HG03460 (cell line): ENCODE data around the gene HMCN1.
A peak's percentile ranks its signal among the peaks of the same experiment; 100 is the strongest.

ENCODE experiments used
- ATAC-seq: cut with Tn5 transposase; IDR thresholded peaks from one replicate; pipeline ENCODE4 v1.9.1; 2021; ENCODE audit not compliant: unreplicated experiment

HMCN1 gene

DNA sequence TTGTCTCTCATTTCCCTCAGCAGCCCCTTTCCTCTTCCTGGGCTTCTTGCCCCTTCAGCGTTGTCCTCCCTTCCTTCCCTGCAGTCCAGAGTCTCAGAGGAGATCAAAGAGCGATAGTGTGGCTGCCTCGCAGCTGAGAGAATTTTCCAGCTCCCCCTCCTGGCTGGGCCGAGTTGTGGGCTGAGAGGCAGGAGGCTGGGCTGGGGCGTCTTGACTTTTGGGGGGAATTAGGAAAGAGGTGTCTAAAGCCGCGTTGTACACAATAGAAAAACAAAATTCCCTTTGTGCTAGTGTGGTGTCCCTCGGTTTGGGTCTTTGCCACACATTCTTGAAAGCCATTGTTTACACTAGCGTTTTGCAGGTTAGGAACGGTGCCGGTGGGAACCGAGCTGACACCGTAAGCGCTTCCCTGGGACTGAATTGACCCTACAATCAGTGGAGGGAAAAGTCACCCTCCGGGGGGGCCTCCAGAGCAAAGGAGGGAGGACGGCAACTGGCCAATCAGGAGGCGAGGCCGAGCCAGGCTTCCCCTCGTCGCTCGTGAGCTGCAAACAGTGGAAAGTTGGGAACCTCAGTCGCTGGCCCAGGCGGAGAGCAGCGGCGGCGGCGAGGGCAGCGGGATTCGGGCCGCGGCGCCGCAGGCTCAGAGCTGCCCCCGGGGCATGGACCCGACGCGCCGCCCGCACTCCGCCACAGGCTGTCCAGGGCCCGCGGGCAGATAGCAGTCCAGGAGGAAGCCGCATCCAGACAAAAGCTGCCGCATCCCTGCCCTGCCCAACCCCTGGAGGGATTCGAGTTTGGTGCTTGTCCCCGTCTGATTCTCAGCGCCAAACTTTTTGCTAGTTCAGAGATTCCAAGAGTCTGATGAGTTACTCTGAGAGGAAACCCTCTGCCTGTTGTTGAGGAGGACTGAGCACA lies at the start of gene HMCN1:
HMCN1 (plus strand) TSS at position 574 of the 918 bp plus-strand sequence. CDS start 389 bp downstream, outside the sequence.
- ATAC-seq, result no peak

DNA sequence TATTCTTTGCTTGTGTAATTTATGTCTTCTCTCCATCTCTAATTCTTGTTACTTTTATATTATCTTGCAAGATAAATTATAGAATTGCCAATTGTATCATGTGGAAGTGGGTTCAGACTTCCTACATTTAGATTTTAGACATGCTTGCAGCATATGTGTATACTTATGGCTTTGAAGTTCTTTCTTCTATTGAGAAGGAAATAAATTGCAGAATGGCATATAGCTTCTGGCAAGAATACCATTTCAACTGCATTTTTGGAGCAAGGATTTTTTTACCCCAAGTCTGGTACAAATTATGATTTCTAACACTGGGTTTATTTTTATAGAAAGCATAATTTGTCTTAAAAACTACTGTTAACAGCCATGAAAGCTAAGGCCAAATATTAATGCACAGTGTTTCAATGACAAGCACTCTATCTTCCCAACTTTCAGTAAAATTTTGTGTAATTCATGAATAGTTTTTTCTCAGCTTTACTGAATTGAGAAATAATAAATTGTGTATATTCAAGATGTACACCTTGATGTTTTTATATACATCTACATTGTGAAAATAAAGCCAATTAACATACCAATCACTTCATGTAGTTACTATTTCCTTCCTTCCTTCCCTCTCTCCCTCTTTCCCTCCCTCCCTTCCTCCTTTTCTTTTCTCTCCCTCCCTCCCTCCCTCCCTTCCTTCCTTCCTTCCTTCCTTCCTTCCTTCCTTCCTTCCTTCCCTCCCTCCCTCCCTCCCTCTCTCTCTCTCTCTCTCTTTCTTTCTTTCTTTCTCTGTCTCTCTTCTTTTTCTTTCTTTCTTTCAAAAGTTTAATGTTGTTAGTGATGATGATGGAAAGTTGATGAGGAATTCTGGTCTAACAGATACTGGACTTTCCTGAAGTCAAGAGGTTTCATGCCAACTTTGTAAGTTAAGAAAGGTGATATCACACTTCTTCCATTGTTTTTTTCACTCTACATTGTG lies 47.1 kb upstream of the HMCN1 start:
- ATAC-seq, result no peak

DNA sequence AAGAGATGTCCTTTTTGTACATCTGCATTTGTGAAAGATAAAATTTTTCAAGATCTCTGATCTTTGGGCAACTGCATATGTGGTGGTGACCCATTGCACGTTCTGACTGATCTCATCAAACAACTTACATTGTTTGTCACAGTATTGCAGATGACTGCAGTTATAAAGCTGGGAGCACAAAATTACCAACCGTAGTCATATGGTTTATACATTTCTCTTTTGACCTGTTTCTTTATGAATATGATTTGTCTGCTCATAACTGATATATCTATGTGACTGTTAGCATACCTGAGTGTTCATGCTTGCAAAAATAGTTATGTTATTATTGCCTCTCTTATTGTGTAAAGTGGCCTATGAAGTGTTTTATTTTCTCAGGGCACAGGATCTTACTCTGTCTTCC lies 43.7 kb upstream of the HMCN1 start:
- ATAC-seq, result no peak

DNA sequence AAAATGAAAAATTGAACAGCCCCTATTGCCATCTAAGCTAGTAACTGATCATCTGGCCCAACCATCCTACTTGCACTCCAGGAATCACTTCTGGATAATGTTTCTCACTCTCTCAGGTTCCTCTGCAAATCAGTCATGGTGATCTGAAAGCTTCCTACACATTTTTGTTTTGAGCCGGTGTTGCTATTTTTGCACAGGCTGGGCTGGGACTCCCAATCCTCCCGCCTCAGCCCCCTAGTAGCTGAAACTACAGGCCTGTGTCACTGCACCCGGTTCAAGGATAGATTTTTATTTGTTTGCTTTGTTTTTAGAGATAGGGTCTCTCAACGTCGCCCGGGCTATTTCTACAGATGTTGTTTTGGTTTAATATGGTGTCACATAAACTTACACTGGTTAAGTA lies 40.5 kb upstream of the HMCN1 start:
- ATAC-seq, result peak; percentile 19

DNA sequence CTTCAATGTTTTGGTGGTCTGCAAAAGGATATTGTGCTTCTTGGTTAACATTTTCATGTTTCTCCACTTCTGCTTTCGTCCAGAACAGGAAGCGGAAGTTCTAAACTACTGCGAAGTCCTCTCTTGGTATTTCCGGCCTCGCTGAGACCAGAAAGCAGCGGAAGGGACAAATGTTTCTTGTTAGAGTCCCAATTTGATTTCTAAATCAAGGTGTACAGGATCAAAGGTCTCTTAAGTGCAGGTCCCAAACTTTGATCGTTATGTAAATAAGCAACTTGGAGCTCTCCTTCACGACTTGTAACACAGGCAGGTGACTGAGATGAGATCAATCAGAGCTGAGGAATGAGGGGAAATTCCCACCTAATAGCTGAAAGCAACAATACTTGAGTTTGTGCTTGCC lies 40.1 kb upstream of the HMCN1 start:
- peak; percentile 95 for ATAC-seq

GRCh38 chr1:185695299-185695698 lies 38.9 kb upstream of the HMCN1 start:
- no peak for ATAC-seq

DNA sequence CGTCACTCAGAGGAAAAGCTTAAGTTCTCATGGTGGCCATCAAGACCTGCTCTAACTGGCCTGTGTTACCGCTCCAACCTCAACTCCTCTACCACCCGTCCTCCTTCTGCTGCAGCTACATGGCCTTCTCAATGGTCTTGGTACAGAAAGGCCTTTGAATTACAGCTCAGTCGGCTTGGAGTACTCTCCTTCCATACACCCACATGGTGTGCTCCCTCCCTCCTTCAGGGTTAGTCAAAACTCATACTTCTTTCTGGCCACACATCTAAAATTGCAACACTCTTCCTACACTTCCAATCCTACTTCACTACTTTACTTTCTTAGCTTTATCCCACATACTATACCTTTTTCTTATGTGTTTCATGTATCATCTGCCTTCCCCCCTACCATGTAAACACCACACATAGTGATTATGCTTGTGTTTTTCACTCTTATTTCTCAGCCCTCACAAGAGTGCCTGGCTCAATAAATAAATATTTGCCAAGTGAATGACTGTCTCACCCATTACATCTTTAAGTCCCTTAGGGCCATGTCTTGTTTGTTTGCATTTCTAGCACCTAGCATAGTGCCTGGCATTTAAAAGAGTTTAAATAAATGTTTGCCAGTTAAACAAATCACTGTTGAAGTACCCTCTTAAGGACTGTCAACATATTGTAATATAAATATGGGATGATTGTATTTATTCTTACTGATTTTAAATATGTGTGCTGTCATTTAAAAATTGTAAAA lies 37.6 kb upstream of the HMCN1 start:
- no peak for ATAC-seq

DNA sequence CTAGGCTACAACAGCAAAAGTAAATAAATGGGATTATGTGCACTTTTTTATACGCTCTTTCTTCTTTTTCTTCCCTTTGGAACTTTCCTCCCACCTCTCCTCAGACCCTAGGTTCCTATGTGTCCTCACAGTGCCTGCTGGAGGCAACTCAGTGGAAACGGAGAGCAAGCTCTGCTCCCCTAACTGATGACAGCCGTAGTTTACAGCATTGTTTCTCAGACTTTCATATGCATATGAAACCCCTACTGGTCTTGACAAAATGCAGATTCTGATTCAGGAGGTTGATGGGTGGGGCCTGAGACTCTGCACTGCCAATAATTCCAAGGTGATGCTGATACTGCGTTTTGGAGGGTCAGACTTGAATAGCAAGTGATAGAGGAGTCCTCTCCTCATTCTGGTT lies 34.3 kb upstream of the HMCN1 start:
- ATAC-seq, result no peak

- no peak for ATAC-seq
Measured at GRCh38 chr1:185701650-185702049, 32.5 kb upstream of the HMCN1 start.

- no peak for ATAC-seq
Measured at GRCh38 chr1:185704181-185704580, 30.0 kb upstream of the HMCN1 start.

- ATAC-seq, result no peak
Measured at GRCh38 chr1:185716095-185716494, 18.1 kb upstream of the HMCN1 start.

DNA sequence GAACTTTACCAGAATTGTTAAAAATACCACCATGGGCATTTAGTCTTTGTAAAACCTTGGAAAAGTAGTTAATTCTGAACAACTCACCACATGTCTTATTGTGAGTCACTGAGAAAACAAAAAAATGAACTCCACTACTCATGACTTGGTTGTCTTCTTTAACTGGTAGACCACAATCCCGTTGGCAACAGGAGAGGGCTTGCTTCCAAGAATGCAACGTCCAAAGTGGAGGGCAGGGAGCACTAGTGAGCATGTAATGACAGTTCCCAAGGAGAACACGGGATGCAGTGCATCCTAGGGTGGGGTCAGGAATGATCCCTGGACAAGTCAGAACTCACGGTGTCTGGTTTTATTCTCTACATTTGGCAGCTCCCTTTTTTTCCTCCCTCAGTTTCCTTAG lies 15.2 kb upstream of the HMCN1 start:
- no peak for ATAC-seq

GRCh38 chr1:185720633-185721272 lies 13.4 kb upstream of the HMCN1 start:
- no peak for ATAC-seq

GRCh38 chr1:185721553-185721952 lies 12.6 kb upstream of the HMCN1 start:
- no peak for ATAC-seq

DNA sequence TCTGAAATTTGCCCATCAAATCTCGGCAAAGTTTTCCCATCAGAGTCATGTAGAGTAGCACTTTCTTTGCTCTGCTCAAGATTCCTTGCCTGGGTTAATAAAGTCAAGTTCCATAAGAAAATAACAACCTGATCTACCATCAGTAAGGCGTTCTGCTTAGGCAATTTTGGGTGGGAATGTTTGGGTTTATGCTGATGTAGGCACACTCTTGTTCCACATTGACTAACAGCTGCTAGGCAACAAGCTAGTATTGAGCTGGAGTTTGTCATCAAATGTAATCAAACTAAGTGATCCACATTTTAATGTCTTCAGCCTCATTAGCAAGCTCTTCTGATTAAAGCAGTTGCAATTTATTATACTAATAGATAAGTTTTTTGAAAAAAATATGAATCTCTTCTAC lies 12.1 kb upstream of the HMCN1 start:
- ATAC-seq, result no peak

DNA sequence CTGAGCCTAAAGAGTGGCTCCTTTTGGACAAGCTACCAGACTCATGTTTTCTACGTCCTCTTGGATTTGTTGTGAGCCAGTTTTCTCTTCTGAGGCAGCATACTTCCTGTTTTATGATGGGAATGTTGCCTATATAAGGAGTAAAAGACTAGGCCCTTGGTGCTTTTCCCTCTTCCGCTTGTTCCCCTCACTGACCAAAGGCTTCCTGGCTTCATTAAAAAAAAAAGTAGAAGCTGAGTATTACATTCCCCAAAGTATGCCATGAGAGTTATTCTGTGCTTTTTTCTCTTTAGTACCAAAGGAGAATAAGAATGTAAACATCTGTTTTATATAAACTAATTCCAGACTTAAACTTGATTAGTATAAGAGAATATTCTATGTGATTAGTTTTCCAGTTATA lies 6.5 kb upstream of the HMCN1 start:
- ATAC-seq, result no peak

DNA sequence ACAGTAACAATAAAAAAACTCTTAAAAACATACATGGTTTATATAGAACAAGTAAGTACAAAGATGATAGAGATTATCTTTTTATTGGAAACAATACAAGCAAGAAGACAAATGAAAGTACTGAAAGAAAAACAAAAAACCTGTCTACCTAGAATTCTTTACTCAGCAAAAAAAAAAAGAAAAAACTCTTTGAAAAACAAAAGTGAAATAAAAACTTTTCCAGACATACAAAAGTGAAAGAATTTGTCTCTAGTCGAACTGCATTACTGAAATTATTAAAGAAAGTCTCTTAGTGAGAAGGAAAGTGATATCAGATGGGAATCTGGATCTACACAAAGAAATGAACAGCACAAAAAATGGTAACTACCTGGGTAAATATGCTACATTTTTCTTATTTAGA lies 2.7 kb upstream of the HMCN1 start:
- no peak for ATAC-seq

DNA sequence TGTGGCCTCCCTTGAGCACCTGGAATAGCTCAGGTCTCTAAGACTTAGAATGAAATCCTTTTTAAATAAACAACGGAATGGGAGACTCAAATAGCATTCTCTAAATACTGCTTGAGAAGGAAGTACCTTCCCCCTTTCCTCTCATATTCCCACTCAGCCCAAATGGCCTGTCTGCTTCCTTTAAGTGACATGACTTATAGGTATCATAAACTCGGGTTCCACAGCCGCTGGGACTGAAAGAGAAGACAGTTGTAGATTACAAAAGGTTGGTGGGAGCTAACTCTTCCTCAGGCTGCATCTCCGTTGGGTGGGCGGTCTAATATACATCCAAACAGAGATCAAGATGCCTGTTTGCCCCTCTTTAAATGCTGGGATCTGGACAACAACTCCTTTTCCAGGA lies 1.2 kb upstream of the HMCN1 start:
- ATAC-seq, result no peak

- ATAC-seq, result no peak
Measured at GRCh38 chr1:185734929-185735700, 924 bp downstream of the HMCN1 start.

GRCh38 chr1:185735701-185736064 lies 1.5 kb downstream of the HMCN1 start:
- ATAC-seq, result no peak
